Osteoblast (primary cell): ENCODE results near the gene TMEM258. TPM values are rescaled to one million over a fixed set of nuclear protein-coding genes. Genes with fewer than 3 reads are reported as not detected.

Experiments used
- DNase-seq: peaks from one replicate; pipeline ENCODE4 v3.0.0; 2011; ENCODE audit warnings: low spot score, mixed read lengths; ENCODE audit not compliant: insufficient read length; ENCODE audit errors: missing footprints
- H2AFZ ChIP-seq: 2 replicates; pipeline ENCODE4 v1.6.0; 2011; ENCODE audit warnings: mild to moderate bottlenecking, low read length
- H3K27ac ChIP-seq: 2 replicates; pipeline ENCODE4 v1.5.1; 2011; ENCODE audit warnings: mild to moderate bottlenecking, low read depth, low read length, moderate library complexity
- H3K27me3 ChIP-seq: 2 replicates; pipeline ENCODE4 v1.6.0; 2012; ENCODE audit warnings: mild to moderate bottlenecking, control low read depth, inconsistent platforms, low read length, moderate library complexity; ENCODE audit not compliant: insufficient read depth
- H3K36me3 ChIP-seq: 2 replicates; pipeline ENCODE4 v1.5.1; 2011; ENCODE audit warnings: mild to moderate bottlenecking, low read length, control low read depth, moderate library complexity; ENCODE audit not compliant: insufficient read depth
- H3K4me1 ChIP-seq: 2 replicates; pipeline ENCODE4 v1.5.1; 2011; ENCODE audit warnings: mild to moderate bottlenecking, low read length, control low read depth, moderate library complexity; ENCODE audit not compliant: insufficient read depth
- H3K4me2 ChIP-seq: 2 replicates; pipeline ENCODE4 v1.6.0; 2011; ENCODE audit warnings: mild to moderate bottlenecking, low read length; ENCODE audit not compliant: insufficient read depth
- H3K4me3 ChIP-seq: fragments of 200-600 bp; sonication (generic); 3 replicates; pipeline ENCODE4 v1.5.1; 2012; ENCODE audit warnings: mild to moderate bottlenecking, low read length, inconsistent platforms; ENCODE audit not compliant: insufficient read depth
- H3K79me2 ChIP-seq: 2 replicates; pipeline ENCODE4 v1.6.0; 2012; ENCODE audit warnings: mild to moderate bottlenecking, low read length, control low read depth, inconsistent platforms; ENCODE audit not compliant: insufficient read depth
- H3K9me3 ChIP-seq: 2 replicates; pipeline ENCODE4 v1.5.1; 2011; ENCODE audit warnings: low read depth, low read length, control low read depth
- H4K20me1 ChIP-seq: 2 replicates; pipeline ENCODE4 v1.6.0; 2012; ENCODE audit warnings: mild to moderate bottlenecking, low read length, control low read depth; ENCODE audit not compliant: insufficient read depth
- CTCF ChIP-seq: IDR thresholded peaks from 2 replicates; pipeline ENCODE4 v1.5.1; 2011; ENCODE audit warnings: mild to moderate bottlenecking, low read depth, low read length, moderate library complexity; ENCODE audit errors: extremely low read depth
- total RNA-seq: library from RNA; depleted of rRNA; stranded (reverse); fragments of >200 nt; gene quantifications from 2 replicates; pipeline ENCODE4 v1.2.3, GENCODE V29; 2012

The TMEM258 gene
- total RNA-seq, 1 donor, result 63.3 TPM

- Histone ChIP-seq H3K4me1 (peaks cover 4% of the 10 kb centered on the region), H2AFZ (no peak overlapping the region), H3K27ac (no peak overlapping the region), H4K20me1 (peaks cover 13% of the 10 kb centered on the region), H3K9me3 (no peaks in the 10 kb centered on the region), H3K27me3 (no peaks in the 10 kb centered on the region), H3K79me2 (peaks cover 22% of the 10 kb centered on the region), H3K36me3 (peaks cover 17% of the 10 kb centered on the region), H3K4me2 (no peak overlapping the region), H3K4me3 (no peak overlapping the region)
- no peak for TF ChIP-seq CTCF
- DNase-seq, result no peak
These were observed 43.8 kb upstream of the TMEM258 start for GRCh38 chr11:61836193-61836592.

- H3K4me1 ChIP-seq, result peaks cover 16% of the 10 kb centered on the region
- H3K36me3 ChIP-seq, result peaks cover 4% of the 10 kb centered on the region
- H3K27me3 ChIP-seq, result no peaks in the 10 kb centered on the region
- H2AFZ ChIP-seq, result peak overlapping the region; percentile 84
- H3K9me3 ChIP-seq, result no peaks in the 10 kb centered on the region
- peaks cover 20% of the 10 kb centered on the region for H4K20me1 ChIP-seq
- no peak overlapping the region for H3K4me2 ChIP-seq
- TF ChIP-seq CTCF, result no peak
- H3K4me3 ChIP-seq, result no peak overlapping the region
- DNase-seq, result peak; percentile 89
- peaks cover 30% of the 10 kb centered on the region for H3K79me2 ChIP-seq
- H3K27ac ChIP-seq, result peak overlapping the region; percentile 22
These were observed 42.1 kb upstream of the TMEM258 start for GRCh38 chr11:61834278-61835048.

- no peak for TF ChIP-seq CTCF
- H2AFZ ChIP-seq, result no peak overlapping the region
- no peaks in the 10 kb centered on the region for H3K27me3 ChIP-seq
- peaks cover 36% of the 10 kb centered on the region for H3K79me2 ChIP-seq
- H3K9me3 ChIP-seq, result no peaks in the 10 kb centered on the region
- H3K4me3 ChIP-seq, result no peak overlapping the region
- H3K4me1 ChIP-seq, result peaks cover 19% of the 10 kb centered on the region
- peaks cover 20% of the 10 kb centered on the region for H4K20me1 ChIP-seq
- no peak overlapping the region for H3K27ac ChIP-seq
- DNase-seq, result no peak
- H3K4me2 ChIP-seq, result no peak overlapping the region
- peaks cover 3% of the 10 kb centered on the region for H3K36me3 ChIP-seq
These were observed 41.5 kb upstream of the TMEM258 start for GRCh38 chr11:61833926-61834277.

GRCh38 chr11:61833471-61833870, 41.1 kb upstream of the TMEM258 start:
- Histone ChIP-seq H3K36me3 (peaks cover 3% of the 10 kb centered on the region), H3K27me3 (no peaks in the 10 kb centered on the region), H3K4me1 (peaks cover 19% of the 10 kb centered on the region), H4K20me1 (peaks cover 20% of the 10 kb centered on the region), H3K9me3 (no peaks in the 10 kb centered on the region), H3K4me3 (no peak overlapping the region), H2AFZ (no peak overlapping the region), H3K27ac (no peak overlapping the region), H3K79me2 (peaks cover 39% of the 10 kb centered on the region), H3K4me2 (no peak overlapping the region)
- no peak for TF ChIP-seq CTCF
- DNase-seq, result no peak
